GM20431 (cell line): ENCODE measurements around the gene CEMIP2.

Experiments
- in situ Hi-C: fragments of 300-500 bp; cut with MseI, MboI; formaldehyde crosslinking; loops from one replicate; pipeline ENCODE4 v1.15.0; 2020; ENCODE audit warnings: low sequenced_read_pairs; ENCODE audit not compliant: unreplicated experiment

The CEMIP2 gene

DNA sequence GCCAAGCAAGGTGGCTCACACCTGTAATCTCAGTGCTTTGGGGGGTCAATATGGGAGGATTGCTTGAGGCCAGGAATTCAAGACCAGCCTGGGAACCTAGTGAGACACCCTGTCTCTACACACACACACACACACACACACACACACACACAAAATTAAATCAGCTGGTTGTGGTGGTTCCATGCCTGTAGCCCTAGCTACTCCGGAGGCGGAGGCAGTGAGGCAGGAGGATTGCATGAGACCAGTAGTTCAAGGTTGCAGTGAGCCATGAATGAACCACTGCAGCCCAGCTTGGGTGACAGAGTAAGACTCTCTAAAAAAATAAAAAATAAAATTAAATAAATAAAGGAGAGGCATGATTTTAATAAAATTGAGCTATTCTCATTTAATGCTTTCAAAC is 13.1 kb downstream of the CEMIP2 start:
- in situ Hi-C loops: no loop called here

DNA sequence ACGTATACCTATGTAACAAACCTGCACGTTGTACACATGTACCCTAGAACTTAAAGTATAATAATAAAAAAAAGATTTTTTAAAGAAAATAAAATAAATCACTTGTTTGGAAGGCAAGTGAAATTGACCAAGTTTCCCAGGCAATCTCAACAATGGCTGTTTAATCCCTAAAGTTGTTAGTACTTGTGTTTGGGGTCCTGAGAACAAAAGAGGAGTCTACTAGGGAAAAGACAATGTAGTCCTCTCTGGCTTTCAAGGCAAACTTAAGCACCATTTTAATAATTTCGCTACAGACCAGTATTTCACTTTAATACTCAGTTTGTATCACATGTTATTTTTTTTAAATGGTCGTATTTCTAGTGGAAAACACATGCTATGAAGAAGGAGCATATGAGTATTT is 14.2 kb downstream of the CEMIP2 start:
- in situ Hi-C loops: no loop called here

DNA sequence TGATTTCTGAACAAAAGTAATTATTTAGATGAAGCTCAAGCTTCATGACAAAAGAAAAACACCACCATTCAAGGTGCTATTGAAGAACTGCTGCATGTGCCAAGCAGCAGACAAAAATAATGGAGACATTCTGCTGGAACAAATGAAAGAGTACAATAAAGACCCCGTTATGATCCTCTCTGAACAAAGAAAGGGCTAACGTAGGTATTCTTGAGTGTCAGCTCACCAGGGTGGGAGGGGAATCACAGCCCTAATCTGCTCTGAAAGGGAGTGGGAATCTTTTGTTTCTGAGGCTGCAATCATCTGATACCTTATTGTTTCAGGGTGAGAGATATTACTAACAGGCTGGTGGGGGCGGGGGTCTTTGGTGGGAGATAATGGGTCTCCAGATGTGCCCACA is 15.4 kb downstream of the CEMIP2 start:
- in situ Hi-C loops: no loop called here

DNA sequence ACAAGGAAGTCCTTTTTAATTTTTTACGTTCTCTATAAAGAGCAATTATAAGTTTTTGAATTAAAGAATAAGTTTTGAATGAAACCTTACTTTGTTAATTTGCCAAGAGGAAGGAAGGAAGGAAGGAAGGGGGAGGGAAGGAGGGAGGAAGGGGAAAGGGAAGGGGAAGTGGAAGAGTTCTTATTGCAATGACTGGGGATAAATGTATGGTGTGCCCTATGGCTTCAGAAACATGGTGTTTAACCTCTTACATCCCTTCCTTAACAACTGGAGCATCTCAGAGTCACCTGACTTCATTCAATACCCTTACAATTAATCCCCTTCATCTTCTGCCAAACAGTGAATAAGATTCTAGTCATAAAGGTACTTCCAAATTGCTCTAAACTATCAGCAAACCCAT is 16.0 kb downstream of the CEMIP2 start:
- in situ Hi-C loops: no loop called here

DNA sequence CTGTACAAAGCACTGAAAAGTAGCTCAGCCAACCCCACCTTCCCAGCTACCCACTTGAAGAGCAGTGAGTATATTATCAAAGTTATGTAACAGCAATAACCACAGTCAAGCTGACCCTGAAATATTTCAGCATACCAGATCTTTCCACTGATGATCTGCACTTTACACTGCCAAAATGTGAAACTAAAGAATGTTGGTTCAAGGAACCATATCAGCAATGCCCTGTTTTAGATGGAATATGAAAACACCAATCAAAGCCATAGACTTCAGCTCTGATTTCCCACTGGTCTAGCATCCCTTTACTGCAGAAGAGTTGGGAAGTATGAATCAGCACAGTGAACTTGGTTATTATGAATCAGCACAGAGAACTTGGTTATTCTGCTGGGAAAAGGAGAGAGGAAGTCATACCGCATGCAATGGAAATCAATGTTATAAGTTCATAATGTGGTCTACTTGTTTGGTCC is 20.0 kb downstream of the CEMIP2 start:
- in situ Hi-C loops: no loop called here

DNA sequence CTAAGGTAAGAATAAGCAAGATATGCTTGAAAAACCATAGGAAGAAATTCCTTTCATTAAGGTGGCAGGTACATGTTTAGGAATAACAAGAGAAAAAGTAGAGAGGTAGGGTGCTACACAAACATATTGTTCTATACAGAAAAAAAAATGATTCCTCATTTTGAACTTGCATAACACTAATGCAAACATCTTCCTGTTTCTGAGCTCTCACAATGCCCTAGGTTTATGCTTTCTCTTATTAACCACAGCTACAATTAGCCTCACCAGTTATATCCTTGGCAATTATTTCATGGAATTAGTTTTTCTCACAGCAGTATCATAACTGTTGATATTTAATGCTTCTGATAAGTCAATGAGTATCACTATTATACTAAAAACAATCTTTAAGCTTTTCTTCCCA is 20.7 kb downstream of the CEMIP2 start:
- in situ Hi-C loops: no loop called here

DNA sequence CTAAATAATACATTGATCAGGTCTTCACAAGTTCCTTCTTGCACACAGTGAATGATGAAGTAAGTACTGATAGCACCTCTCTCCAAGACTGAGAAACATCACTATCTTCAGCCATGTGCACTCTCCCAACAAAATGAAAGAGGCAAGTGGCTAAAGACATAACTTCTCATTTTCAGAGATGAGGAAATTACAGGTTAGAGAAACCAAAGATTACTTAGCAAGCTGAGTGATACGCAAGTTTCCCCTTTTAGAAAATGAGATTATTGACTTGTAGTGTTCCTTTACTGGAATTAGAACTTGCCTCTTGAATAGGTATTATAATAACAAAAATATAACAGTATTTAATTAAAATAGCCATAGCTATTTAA is 21.6 kb downstream of the CEMIP2 start:
- in situ Hi-C loops: no loop called here

DNA sequence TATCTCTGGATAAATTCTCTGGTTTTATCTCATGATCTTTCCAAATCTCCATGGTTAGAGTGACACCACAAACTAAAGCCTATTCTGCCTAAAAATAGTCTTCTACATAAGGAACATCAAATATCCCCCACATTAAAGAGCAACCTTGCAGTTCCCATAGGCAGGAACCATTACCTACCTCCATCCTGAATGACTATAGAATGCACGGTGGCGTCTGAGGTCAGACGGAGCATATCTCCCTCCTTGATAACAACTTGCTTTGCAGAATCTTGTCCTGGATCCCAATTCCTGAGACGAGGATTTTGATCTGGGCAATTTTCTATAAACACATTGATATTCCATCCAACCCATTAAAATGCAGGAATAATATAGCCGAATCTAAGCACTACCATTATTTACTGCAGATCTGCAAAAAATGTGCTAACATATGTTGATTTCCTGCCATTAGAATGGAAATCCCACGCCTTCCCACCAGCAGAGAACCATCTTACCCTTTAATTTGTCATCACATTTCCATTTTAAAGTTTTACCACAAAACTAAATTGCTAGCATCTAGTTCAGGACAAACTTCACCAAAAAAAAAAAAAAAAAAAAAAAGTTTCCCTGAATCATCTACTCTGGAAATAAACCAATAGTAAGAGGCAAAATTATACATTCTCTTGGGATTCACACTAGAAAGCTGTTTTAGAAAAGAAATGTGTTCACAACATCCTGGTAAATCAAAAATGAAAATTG is 22.1 kb downstream of the CEMIP2 start:
- in situ Hi-C loops: no loop called here

DNA sequence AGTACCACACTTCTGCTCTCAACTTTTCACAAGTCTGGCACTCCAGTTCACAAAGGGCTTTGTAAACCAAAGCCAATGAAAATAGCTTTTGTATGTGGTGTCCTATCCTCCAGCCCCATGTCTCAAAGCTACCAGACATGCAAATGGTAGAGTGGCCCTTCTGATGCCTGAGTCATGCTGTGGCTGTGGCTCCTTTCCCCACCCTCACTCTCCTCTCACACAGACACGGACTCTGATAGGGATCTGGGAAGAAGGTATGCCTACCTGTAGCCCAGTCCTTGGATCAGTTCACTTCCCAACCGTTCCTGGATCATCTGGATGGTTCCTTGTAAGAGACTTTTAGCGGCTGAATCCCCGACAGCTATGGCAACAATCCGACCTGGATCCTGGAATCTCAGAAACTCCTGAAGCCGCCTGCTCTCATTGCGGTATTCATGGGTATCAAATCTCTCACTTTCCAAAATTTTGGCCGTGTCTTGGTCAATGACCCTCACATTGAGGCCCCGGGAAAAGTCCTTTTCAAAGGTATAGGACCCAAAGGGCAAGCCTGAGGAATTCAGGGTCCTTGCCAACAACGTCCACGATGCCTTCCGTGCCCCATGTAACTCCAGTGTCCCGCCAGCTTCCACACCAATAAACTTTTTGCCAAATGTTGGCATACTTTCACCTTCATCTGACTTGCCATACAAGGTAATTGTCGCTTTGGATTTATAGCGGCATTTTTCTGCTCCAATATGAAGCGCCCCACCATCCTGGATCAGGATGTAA is 23.4 kb downstream of the CEMIP2 start:
- in situ Hi-C loops: no loop called here

DNA sequence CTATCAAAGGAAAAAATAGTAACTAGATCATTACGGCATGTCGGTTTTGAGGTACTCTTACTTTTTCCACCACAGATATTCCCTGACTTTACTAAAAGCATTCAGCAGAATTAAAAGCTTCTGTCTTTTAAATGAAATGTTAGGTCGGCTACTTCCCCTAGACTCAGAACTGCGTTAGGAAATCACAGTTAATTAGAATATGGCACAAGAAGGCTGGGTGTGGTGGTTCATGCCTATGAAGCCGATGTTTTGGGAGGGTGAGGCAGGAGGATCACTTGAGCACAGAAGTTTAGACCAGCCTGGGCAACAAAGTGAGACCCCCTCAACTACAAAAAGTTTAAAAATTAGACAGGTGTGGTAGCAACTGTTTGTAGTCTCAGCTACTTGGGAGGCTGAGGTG is 24.4 kb downstream of the CEMIP2 start:
- in situ Hi-C loops: no loop called here

DNA sequence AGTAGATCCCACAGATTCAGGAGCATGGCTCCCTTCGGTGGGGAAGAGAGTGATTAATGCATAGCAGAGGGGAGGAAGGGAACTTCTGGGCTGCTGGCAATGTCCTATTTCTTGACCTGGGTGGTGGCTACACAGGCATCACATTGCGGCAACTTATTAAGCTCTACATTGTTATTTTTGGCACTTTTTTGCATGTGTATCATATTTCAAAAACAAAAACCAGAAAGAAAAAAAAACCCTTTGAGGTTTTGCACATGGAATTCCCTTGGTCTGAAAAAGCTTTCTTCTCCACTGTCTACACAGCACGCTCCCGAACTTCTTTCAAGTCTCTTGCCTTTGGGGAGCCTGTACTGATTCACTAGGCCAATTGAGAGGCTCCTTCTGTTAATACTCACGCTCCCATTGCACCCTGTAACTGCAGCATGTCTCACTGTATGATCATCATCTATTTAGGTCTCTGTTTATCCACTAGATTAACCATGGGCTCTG is 25.1 kb downstream of the CEMIP2 start:
- in situ Hi-C loops: no loop called here

DNA sequence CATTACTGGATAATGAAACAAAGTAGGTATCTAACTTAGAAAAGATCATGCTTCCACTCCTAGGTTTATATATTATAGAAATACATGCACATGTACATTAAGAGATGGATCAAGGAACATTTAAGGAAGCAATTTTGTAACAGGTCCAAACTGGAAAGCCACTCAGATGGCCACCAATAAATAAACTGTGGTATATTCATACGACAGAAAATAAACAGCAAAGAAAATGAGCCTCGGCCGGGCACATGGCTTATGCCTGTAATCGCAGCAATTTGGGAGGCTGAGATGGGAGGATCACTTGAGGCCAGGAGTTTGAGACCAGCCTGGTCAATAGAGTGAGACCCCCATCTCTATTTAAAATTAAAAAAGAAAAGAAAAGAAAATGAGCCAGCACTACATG is 25.6 kb downstream of the CEMIP2 start:
- in situ Hi-C loops: no loop called here

DNA sequence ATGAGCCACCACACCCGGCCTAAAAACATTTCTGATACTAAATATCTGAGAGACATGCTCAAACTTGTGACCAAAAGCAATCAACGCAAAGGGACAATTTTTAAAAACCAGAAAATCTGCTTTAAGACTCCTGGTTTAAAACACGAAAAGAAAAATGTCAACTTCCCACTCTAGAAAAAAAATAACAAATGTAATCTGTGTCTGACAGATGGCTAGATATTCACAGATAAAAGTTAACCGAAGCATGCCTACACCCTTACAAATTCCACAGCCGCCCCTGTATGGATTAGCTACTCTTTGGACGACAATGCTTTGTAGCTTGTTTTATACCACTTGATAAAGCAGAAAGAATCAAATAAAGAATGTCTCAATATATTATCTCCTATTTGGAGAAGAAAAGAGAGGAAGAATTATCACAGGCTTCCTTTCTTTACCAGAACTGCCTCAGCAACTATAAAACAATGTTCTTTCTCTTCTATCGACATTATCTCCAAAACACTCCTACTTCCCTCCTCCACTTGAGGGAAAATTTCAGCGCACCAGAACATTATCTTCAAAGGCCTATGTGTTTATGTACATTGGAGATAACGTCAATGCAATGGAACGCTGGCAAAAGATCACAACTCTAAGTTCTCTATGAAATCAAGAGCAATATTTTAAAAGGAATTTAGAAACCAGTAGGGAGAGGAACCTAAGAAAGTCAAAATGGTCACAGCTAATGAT is 26.2 kb downstream of the CEMIP2 start:
- in situ Hi-C loops: no loop called here

DNA sequence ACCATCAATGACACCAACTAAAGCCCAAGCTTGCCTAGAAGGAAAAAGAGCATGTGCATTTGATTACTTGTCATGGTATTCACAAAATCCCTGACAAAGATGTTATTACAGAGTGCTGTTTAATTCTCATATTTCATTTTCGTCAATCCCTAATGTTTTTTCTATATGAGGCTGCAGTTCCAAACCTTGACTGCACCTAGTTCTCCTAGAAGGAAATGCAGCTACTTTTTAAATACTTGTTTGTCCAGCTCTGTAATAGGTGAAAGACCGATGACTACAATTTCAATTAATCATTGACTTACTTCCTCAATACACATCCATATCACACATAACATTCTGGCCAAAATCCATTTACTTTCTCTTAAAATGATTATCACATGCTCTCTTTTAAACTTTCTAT is 28.1 kb downstream of the CEMIP2 start:
- in situ Hi-C loops: no loop called here

DNA sequence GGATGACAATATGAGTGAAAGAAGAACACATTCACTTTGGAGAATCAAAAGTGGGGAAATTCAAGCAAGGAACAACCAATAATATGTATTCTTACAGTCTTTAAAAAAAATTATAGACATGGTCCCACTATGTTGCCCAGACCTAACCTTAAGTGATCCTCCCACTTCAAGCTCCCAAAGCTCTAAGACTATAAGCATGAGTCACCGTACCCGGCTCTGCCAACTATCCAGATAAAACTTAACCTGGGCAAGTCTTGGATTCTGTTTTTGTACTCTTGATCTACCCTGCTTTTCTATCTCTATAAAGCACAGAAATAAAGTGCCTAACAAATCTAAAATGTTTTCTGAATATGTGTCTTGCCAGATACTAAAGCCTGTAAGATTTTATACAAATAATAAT is 30.9 kb downstream of the CEMIP2 start:
- in situ Hi-C loops: no loop called here

DNA sequence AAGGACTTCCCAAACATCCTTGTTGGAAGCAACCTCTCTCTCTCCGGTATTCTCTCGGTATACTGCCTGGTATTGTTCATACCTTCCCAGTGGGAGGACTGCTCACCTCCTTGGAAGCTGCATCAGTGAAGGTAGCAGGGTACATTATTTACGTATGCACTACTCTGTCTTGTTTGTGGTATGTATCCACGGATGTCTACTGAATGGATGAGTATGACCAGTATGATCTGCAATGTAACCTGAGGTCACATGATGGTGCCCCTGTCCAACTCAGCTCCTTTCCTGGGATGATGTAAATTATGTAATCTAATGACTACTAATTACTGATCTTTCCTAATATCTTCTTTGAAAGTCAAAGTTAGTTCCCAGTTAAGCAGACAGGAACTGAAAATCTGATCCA is 32.1 kb downstream of the CEMIP2 start:
- in situ Hi-C loops: no loop called here

DNA sequence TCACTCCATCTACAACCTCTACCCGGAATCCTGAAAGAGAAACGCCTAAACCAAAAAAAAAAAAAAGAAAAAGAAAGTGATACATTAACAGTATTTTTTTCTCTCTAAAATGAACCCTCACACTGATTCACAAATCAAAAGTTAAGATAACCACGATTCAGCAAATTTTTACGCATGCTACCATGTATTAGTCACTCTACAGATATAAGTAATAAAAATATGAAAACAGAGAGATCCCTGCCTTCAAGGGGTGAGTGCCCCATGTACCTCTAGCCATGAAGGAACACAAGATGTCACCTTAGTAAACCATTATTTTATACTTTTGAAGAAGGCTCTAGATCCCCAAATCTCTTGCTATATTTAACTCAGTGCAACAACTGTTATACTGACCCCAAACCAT is 33.4 kb downstream of the CEMIP2 start:
- in situ Hi-C loops: no loop called here

DNA sequence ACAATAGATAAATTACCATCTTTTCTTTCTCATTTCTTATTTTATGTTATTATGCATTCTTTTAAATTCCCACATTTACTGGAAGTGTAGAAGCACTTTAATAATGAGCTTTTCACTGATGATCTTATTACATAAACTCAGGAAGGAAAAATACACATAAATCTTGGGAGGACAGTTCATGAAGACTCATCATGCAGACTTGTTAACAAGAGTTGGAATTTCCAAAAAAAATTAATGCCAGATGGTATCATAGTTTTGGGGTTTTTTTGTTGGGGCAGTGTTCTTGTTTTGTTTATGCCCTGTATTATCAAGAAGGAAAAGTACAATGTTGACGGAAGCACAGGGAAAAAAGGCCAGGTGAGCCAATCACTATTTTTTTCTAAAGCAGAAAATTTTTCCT is 35.1 kb downstream of the CEMIP2 start:
- in situ Hi-C loops: no loop called here

DNA sequence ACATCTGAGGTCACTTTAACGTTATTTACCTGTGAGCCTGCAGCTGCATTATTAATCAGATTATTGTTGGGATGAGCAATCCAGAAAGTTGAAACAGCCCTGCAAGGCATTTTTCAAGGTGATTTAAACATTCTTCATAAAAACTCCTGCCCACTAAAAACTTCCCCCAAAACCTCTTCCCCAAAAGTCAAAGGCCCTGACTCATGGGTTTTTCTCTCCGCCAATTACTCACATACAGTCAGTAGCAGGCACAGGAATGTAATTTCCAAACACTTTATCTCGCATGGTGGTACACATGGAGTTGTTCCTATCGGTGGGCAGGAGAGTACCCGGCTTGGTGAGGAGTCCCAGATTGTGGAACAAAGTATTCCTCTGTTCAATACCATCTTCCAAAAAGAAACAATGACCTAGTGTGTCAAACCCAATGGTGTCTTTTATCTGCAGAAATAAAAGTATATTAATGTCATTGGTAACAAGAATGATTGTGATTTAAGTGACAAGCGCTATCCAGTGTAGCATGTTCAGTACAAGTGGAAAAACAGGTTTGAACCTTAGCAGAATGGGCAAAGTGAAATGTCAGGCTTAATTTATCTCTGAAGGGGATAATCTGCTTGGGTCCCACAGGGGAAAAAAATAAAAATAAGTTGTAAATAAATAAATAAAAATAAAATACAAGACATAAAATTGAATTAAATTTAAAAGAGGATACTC is 38.3 kb downstream of the CEMIP2 start:
- in situ Hi-C loops: no loop called here

DNA sequence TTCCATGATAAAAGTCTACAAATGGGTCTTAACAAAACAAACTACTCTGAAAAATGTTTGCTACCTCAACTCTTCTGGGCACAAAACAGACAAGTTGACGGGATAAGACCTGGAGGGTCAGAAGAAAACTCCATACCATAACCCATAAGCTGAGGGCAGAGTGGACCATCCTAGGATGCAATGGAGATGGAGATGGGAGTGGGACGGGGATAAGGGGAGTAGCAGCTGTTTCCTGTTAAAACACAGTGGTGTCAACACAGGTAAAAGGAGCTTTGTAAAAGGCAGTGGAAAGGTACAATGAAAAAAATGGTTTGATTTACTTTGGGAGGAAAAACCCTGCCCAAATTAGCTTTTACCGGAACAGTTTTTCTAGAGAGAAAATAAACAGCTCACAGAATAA is 41.6 kb downstream of the CEMIP2 start:
- in situ Hi-C loops: no loop called here
